Measurements from ENCODE around the gene MARCHF3.
"Not testable (repeated sequence)": the region's sequence is repeated elsewhere in the genome, so short reads cannot be mapped to it uniquely, and the experiment has no call there.

The MARCHF3 gene

GRCh38 chr5:126866851-126867636, 163.3 kb downstream of the MARCHF3 start:
- no peak for DNase-seq

GRCh38 chr5:126865299-126865698, 165.1 kb downstream of the MARCHF3 start:
- no peak for DNase-seq

- no peak for DNase-seq
These were observed 166.2 kb downstream of the MARCHF3 start for GRCh38 chr5:126864042-126864688.

GRCh38 chr5:126863402-126863801, 167.0 kb downstream of the MARCHF3 start:
- DNase-seq, result no peak

GRCh38 chr5:126858441-126858840, 171.9 kb downstream of the MARCHF3 start:
- no peak for DNase-seq

- no peak for DNase-seq
These were observed 172.6 kb downstream of the MARCHF3 start for GRCh38 chr5:126857472-126858410.

- DNase-seq, result no peak
These were observed 175.1 kb downstream of the MARCHF3 start for GRCh38 chr5:126855266-126855665.

- no peak for DNase-seq
These were observed 175.7 kb downstream of the MARCHF3 start for GRCh38 chr5:126854526-126855110.

- not testable (repeated sequence) for DNase-seq
These were observed 176.6 kb downstream of the MARCHF3 start for GRCh38 chr5:126853541-126854307.

- no peak for DNase-seq
These were observed 177.5 kb downstream of the MARCHF3 start for GRCh38 chr5:126852841-126853271.

- DNase-seq, result no peak
These were observed 178.2 kb downstream of the MARCHF3 start for GRCh38 chr5:126852091-126852571.

- no peak for DNase-seq
These were observed 178.8 kb downstream of the MARCHF3 start for GRCh38 chr5:126851501-126852011.

- no peak for DNase-seq
These were observed 181.2 kb downstream of the MARCHF3 start for GRCh38 chr5:126849101-126849678.

GRCh38 chr5:126848253-126848652, 182.1 kb downstream of the MARCHF3 start:
- DNase-seq, result no peak

- no peak for DNase-seq
These were observed 182.5 kb downstream of the MARCHF3 start for GRCh38 chr5:126847826-126848251.

- no peak for DNase-seq
These were observed 182.9 kb downstream of the MARCHF3 start for GRCh38 chr5:126847456-126847820.

- DNase-seq, result no peak
These were observed 183.5 kb downstream of the MARCHF3 start for GRCh38 chr5:126846744-126847455.

- no peak for DNase-seq
These were observed 184.0 kb downstream of the MARCHF3 start for GRCh38 chr5:126846344-126846743.

- not testable (repeated sequence) for DNase-seq
These were observed 184.8 kb downstream of the MARCHF3 start for GRCh38 chr5:126845470-126846070.

- DNase-seq, result not testable (repeated sequence)
These were observed 187.0 kb downstream of the MARCHF3 start for GRCh38 chr5:126843375-126843774.
